CD14-positive monocyte (primary cell): ENCODE results near the gene GPM6B. TPM values are rescaled to one million over a fixed set of nuclear protein-coding genes. Genes with fewer than 3 reads are reported as not detected.

Experiments used
- DNase-seq, 3 donors: peaks; one replicate each; pipeline ENCODE4 v3.0.0-alpha.2; 2011 to 2022
- H2AFZ ChIP-seq: 2 replicates; pipeline ENCODE4 v1.6.0; 2012; ENCODE audit warnings: mild to moderate bottlenecking, low read depth, low read length, inconsistent platforms; ENCODE audit not compliant: insufficient read depth, poor library complexity, severe bottlenecking
- H3K27ac ChIP-seq, 2 donors: 1 replicate in 1 of 2; 2 replicates in 1 of 2; pipeline ENCODE4 v1.5.1; 2012 to 2013; ENCODE audit warnings: low read length in 2 of 2, control low read depth in 1 of 2, inconsistent platforms in 1 of 2, low read depth in 1 of 2, mild to moderate bottlenecking in 1 of 2
- H3K27me3 ChIP-seq, 2 donors: one replicate each; pipeline versions ENCODE4 v1.6.0 to v1.6.1; 2011 to 2013; ENCODE audit warnings: low read length in 2 of 2; ENCODE audit not compliant: control insufficient read depth in 2 of 2, insufficient read depth in 2 of 2
- H3K36me3 ChIP-seq, 2 donors: replicated peaks in 1 of 2; 1 replicate in 1 of 2; 2 replicates in 1 of 2; pipeline versions ENCODE4 v1.5.1 to v1.6.1; 2012 to 2013; ENCODE audit warnings: low read length in 2 of 2, control low read depth in 1 of 2, inconsistent platforms in 1 of 2, mild to moderate bottlenecking in 1 of 2; ENCODE audit not compliant: insufficient read depth in 2 of 2, control insufficient read depth in 1 of 2
- H3K4me1 ChIP-seq, 2 donors: 1 replicate in 1 of 2; 2 replicates in 1 of 2; pipeline versions ENCODE4 v1.5.1 to v1.6.1; 2012 to 2013; ENCODE audit warnings: low read length in 2 of 2, control low read depth in 1 of 2, inconsistent platforms in 1 of 2, mild to moderate bottlenecking in 1 of 2, moderate library complexity in 1 of 2; ENCODE audit not compliant: insufficient read depth in 2 of 2, control insufficient read depth in 1 of 2
- H3K4me2 ChIP-seq: replicated peaks from 2 replicates; pipeline ENCODE3; 2012; ENCODE audit warnings: low read length, moderate library complexity, mild to moderate bottlenecking; ENCODE audit not compliant: poor library complexity, severe bottlenecking; ENCODE audit errors: extremely low read depth
- H3K4me3 ChIP-seq, 3 experiments: fragments of 200-600 bp in 1 of 3; sonication (generic) in 1 of 3; replicated peaks in 1 of 3; 1 replicate in 2 of 3; 2 replicates in 1 of 3; pipeline ENCODE4 v1.5.1; 2011 to 2013; ENCODE audit warnings: low read length in 3 of 3, mild to moderate bottlenecking in 3 of 3, control low read depth in 2 of 3, low read depth in 2 of 3, inconsistent platforms in 1 of 3, moderate library complexity in 1 of 3
- H3K79me2 ChIP-seq: 2 replicates; pipeline ENCODE4 v1.6.0; 2012; ENCODE audit warnings: mild to moderate bottlenecking, control low read depth, inconsistent platforms, low read length, moderate library complexity; ENCODE audit not compliant: insufficient read depth
- H3K9ac ChIP-seq: 2 replicates; pipeline ENCODE4 v1.6.0; 2017; ENCODE audit warnings: low read length, mild to moderate bottlenecking; ENCODE audit not compliant: insufficient read depth, poor library complexity, severe bottlenecking
- H3K9me3 ChIP-seq, 2 donors: replicated peaks in 1 of 2; 1 replicate in 1 of 2; 2 replicates in 1 of 2; pipeline versions ENCODE4 v1.5.1 to v1.6.1; 2012 to 2013; ENCODE audit warnings: low read length in 2 of 2, control low read depth in 1 of 2; ENCODE audit not compliant: control insufficient read depth in 1 of 2, insufficient read depth in 1 of 2
- H4K20me1 ChIP-seq: 2 replicates; pipeline ENCODE4 v1.6.0; 2012; ENCODE audit warnings: mild to moderate bottlenecking, low read length, control low read depth, moderate library complexity; ENCODE audit not compliant: insufficient read depth
- H3K27ac Mint-ChIP-seq, 7 donors: one replicate each; pipeline ENCODE4 v1.8.0; 2020; ENCODE audit warnings: mild to moderate bottlenecking in 7 of 7, mixed read lengths in 7 of 7, moderate library complexity in 6 of 7, inconsistent platforms in 2 of 7
- H3K27me3 Mint-ChIP-seq, 3 donors: one replicate each; pipeline ENCODE4 v1.8.0; 2021 to 2022; ENCODE audit warnings: low read depth in 3 of 3, mild to moderate bottlenecking in 3 of 3, mixed read lengths in 3 of 3, moderate library complexity in 3 of 3, inconsistent platforms in 1 of 3
- H3K36me3 Mint-ChIP-seq, 2 donors: one replicate each; pipeline ENCODE4 v1.8.0; 2020; ENCODE audit warnings: mixed read lengths in 2 of 2, inconsistent platforms in 1 of 2, mild to moderate bottlenecking in 1 of 2
- H3K4me1 Mint-ChIP-seq: one replicate; pipeline ENCODE4 v1.8.0; 2020; ENCODE audit warnings: mild to moderate bottlenecking, mixed read lengths
- H3K4me3 Mint-ChIP-seq, 2 donors: one replicate each; pipeline ENCODE4 v1.8.0; 2020; ENCODE audit warnings: mild to moderate bottlenecking in 2 of 2, mixed read lengths in 2 of 2, moderate library complexity in 1 of 2
- H3K9me3 Mint-ChIP-seq, 7 donors: one replicate each; pipeline ENCODE4 v1.8.0; 2020 to 2022; ENCODE audit warnings: mixed read lengths in 7 of 7, mild to moderate bottlenecking in 6 of 7, moderate library complexity in 6 of 7, inconsistent platforms in 2 of 7
- whole genome bisulfite sequencing: methylation state at CpG from one replicate; pipeline ENCODE4 v1.1.5; 2013; ENCODE audit warnings: missing lambda C conversion rate; ENCODE audit not compliant: insufficient coverage; 5-methylcytosine and 5-hydroxymethylcytosine counted together
- intact Hi-C, 2 donors: fragments of 100-400 bp; cut with micrococcal nuclease; formaldehyde crosslinking; loops; one replicate each; pipeline versions ENCODE4 v1.15.0 to v1.15.1; 2023
- polyA plus RNA-seq, 3 donors: library from polyadenylated mRNA; depleted of rRNA in 1 of 3; unstranded in 2 of 3; stranded (reverse) in 1 of 3; fragments of 300-500 nt in 2 of 3; fragments of >200 nt in 1 of 3; fragmentation: Illumina TruSeq in 2 of 3; gene quantifications; 1 replicate in 2 of 3; 2 replicates in 1 of 3; pipeline ENCODE4 v1.2.3, GENCODE V29; 2012 to 2021
- TF ChIP-seq, protein P1 (sequence below): fragments of 200-600 bp; IDR thresholded peaks from one replicate; pipeline ENCODE4 v1.8.0; 2022; ENCODE audit warnings: antibody characterized with exemption, mild to moderate bottlenecking

Gene GPM6B
- polyA plus RNA-seq, 3 donors, result not detected

DNA sequence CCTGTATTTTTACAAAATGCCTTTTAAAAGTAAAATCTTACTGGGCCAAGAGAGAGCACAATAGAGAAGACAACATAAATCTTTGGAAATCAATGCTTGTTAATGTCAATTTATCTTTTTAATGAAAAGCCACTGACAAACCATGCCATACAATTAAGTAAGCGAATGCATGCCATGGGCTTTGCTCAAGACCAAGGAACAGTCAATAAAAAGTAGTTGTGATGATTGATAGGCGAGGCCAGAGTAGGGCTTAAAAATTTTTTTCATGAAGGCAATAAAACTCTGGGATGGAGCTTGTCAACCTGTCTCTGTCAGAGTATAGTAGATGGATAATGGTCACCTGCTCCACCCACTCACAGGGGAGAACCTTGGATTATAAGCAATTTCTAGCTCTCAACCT lies 17.5 kb upstream of the GPM6B start:
- H3K27ac ChIP-seq, result no peak overlapping the region
- Mint-ChIP-seq H3K36me3 (no peaks in the 10 kb centered on the region), H3K27ac (no peak overlapping the region), H3K27me3 (peaks cover 0 to 4% (median 0%) of the 10 kb centered on the region in 3 donors), H3K4me3 (no peak overlapping the region), H3K4me1 (no peaks in the 10 kb centered on the region), H3K9me3 (peaks cover 0 to 5% (median 0%) of the 10 kb centered on the region in 7 donors)
- DNase-seq, result no peak
- whole genome bisulfite sequencing, result no CpG with 5 or more reads among the region's 2 CpGs
- intact Hi-C loops, result no loop called here
- H3K9me3 ChIP-seq, result no peaks in the 10 kb centered on the region
- no peak overlapping the region for H3K4me3 ChIP-seq
- TF ChIP-seq, protein P1, sequence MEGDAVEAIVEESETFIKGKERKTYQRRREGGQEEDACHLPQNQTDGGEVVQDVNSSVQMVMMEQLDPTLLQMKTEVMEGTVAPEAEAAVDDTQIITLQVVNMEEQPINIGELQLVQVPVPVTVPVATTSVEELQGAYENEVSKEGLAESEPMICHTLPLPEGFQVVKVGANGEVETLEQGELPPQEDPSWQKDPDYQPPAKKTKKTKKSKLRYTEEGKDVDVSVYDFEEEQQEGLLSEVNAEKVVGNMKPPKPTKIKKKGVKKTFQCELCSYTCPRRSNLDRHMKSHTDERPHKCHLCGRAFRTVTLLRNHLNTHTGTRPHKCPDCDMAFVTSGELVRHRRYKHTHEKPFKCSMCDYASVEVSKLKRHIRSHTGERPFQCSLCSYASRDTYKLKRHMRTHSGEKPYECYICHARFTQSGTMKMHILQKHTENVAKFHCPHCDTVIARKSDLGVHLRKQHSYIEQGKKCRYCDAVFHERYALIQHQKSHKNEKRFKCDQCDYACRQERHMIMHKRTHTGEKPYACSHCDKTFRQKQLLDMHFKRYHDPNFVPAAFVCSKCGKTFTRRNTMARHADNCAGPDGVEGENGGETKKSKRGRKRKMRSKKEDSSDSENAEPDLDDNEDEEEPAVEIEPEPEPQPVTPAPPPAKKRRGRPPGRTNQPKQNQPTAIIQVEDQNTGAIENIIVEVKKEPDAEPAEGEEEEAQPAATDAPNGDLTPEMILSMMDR, result no peak
- H2AFZ ChIP-seq, result no peak overlapping the region
- H3K4me1 ChIP-seq, result no peaks in the 10 kb centered on the region
- H3K9ac ChIP-seq, result no peak overlapping the region
- H3K27me3 ChIP-seq, result peaks cover 0 to 9% of the 10 kb centered on the region in 2 donors
- H4K20me1 ChIP-seq, result no peaks in the 10 kb centered on the region
- no peak overlapping the region for H3K4me2 ChIP-seq
- H3K79me2 ChIP-seq, result no peaks in the 10 kb centered on the region
- H3K36me3 ChIP-seq, result no peaks in the 10 kb centered on the region

DNA sequence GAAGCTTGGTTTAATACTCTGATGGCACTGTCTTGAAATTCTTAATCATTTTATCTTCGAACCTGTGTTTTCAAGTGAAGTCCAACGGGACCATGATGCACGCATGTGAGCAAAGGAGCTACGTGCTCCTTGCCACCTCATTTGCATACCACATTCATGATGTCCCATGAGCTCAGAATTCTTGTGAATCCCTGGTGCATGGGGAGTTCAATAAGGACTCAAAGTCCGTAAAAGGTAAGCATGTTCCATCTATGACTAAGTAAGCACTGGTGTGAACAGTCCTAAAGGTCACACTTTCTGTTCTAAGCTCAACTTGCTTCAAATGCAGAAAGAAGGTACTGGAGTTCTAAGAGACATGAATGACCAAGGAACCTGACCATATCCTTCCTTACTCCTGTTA lies 13.1 kb upstream of the GPM6B start:
- no peak overlapping the region for H3K27ac Mint-ChIP-seq
- Histone ChIP-seq H4K20me1 (no peaks in the 10 kb centered on the region), H3K4me2 (no peak overlapping the region), H3K36me3 (no peaks in the 10 kb centered on the region), H3K4me3 (no peak overlapping the region), H3K4me1 (peaks cover 0 to 3% of the 10 kb centered on the region in 2 donors), H3K27ac (no peak overlapping the region), H3K9me3 (no peaks in the 10 kb centered on the region), H3K79me2 (no peaks in the 10 kb centered on the region), H3K27me3 (peaks cover 0 to 2% of the 10 kb centered on the region in 2 donors), H3K9ac (no peak overlapping the region), H2AFZ (no peak overlapping the region)
- no peak overlapping the region for H3K4me3 Mint-ChIP-seq
- peaks cover 0 to 5% (median 0%) of the 10 kb centered on the region in 7 donors for H3K9me3 Mint-ChIP-seq
- intact Hi-C loops, result no loop called here
- H3K36me3 Mint-ChIP-seq, result no peaks in the 10 kb centered on the region
- 100% methylated on average over 2 of the region's 5 CpGs for WGBS
- H3K4me1 Mint-ChIP-seq, result peaks cover 5% of the 10 kb centered on the region
- peaks cover 0 to 8% (median 2%) of the 10 kb centered on the region in 3 donors for H3K27me3 Mint-ChIP-seq
- DNase-seq, result no peak
- TF ChIP-seq, protein P1, result no peak
